Adrenal gland (tissue), 5 donors: ENCODE results near the gene ZNF800.

ENCODE experiments used
- CTCF ChIP-seq, 6 experiments: fragments of 450-650 bp in 4 of 6; fragments of 200-600 bp in 2 of 6; sonication (generic) in 1 of 6; IDR thresholded peaks; 1 replicate in 5 of 6; 2 replicates in 1 of 6; pipeline versions ENCODE4 v1.5.1 to v1.8.0; 2016 to 2021; ENCODE audit warnings: antibody characterized with exemption in 6 of 6, mild to moderate bottlenecking in 2 of 6, moderate library complexity in 1 of 6
- POLR2A ChIP-seq, 2 donors: fragments of 450-650 bp; IDR thresholded peaks; one replicate each; pipeline ENCODE4 v1.6.1; 2017; ENCODE audit warnings: antibody characterized with exemption in 2 of 2, mild to moderate bottlenecking in 2 of 2, moderate library complexity in 1 of 2
- donor health status: DM: no; HTN: no; CAD: no.

GRCh38 chr7:127437837-127438236 is 45.3 kb upstream of the ZNF800 start:
- TF ChIP-seq POLR2A (IDR thresholded peaks at IDR 0.05) (no peak), CTCF (IDR thresholded peaks at IDR 0.05) (no peak)
